HK-2 (cell line): ENCODE results near the gene ISG20.

Source experiments
- DNase-seq: peaks from one replicate; pipeline ENCODE4 v3.0.0-alpha.2; 2018; ENCODE audit not compliant: unreplicated experiment

The ISG20 gene

DNA sequence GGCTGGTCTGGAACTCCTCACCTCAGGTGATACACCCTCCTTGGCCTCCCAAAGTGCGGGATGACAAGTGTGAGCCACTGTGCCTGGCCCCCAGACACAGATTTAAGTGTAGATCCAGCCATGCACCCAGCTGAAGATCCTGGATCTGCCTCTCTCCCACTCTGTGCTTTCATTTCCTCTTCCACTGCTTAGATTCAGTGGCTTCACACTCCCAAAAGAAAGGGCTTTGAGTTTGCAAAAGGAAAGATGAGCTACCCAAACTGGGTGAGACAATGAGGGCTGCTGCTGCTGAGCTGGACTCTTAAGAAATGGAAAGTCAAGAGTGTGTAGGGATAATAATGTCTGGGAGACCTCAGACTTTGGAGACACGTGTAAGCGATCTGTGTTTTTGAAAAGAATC lies 45.5 kb downstream of the ISG20 start:
- no peak for DNase-seq

GRCh38 chr15:88686166-88686565 lies 47.4 kb downstream of the ISG20 start:
- DNase-seq: no peak

- DNase-seq: no peak
Measured at GRCh38 chr15:88688394-88688933, 49.6 kb downstream of the ISG20 start.

DNA sequence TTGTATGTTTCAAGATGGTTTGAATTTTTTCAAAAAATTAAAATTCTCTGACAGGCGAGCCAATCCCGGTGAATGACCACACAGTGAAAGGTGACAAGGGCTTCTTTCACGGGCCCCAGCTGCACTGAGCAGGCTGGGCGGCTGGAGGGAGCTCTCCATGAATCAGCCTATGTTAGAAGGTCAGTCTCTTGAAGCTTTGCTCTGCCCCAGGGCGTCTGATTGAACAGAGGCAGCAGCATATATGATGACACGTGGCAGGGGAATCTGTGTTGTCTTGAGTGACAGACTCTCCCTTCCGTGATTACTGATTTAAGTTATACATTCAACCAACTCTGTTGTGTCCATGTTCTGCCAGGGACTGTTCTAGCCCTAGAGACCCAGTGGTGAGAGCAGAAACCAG lies 51.5 kb downstream of the ISG20 start:
- no peak for DNase-seq

GRCh38 chr15:88693191-88693590 lies 54.4 kb downstream of the ISG20 start:
- DNase-seq: no peak

GRCh38 chr15:88695101-88695500 lies 56.3 kb downstream of the ISG20 start:
- DNase-seq: no peak

DNA sequence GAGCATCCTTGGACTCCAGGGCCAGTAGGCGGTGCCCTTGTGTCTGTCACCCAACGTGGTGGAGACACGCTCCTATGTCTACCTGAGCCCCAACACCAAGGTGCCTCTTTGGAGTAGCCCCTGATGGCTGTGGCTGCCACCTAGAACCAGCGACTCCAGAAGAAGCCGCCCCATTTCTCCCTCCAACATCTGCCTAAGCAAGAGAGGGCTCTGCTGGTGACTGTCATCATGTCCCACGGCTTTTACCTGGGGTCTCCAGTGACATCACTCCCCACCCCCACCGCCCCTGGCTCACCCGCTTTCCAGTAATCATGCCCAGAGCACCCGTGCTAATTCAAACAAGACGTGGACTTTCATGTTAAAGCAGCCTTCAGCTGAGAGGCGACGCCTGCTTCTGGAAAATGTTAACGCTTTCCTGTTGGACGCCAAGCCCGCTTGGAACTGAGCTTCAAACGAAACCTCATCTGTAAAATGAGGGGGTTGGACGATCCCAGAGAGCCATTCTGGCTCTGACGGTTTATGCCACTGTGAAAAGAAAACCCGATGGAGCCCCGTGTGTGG lies 57.0 kb downstream of the ISG20 start:
- DNase-seq: no peak

DNA sequence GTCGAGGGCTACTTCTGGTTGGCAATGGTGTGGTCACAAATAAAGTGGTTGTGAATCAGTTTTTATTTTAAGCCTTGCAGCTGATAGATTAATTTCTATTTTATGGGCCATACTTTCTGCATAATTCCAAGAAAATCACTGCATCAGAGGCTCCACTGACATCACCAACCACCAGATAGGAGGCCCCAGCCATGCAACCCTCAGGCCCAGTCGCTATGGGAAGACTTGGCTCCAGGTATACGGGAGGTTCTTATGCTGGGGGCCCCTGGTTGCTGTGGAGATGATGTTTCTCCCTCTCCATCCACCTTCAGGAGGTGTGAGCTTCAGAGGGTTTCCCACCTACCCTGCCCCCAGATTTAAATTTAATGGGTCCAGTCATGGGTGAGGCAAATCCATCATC lies 57.4 kb downstream of the ISG20 start:
- no peak for DNase-seq

DNA sequence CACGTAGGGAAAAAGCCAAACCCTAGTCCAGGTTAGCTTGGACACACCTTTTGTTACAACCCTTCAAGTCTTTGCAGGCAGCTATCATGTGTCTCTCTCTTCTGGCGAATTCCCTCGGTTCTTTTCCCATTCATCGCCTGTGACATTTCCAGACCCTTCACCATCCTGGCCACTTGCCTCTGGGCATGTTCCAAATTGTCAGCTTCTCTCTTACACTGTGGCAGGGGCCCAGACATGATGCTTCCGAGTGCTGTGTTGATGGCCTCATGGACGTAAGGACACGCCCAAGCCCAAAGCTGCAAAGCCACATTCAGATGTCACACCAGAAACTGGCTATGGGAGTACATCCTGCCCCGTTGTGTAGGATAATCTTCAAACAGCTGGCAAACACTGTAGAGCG lies 58.5 kb downstream of the ISG20 start:
- no peak for DNase-seq

DNA sequence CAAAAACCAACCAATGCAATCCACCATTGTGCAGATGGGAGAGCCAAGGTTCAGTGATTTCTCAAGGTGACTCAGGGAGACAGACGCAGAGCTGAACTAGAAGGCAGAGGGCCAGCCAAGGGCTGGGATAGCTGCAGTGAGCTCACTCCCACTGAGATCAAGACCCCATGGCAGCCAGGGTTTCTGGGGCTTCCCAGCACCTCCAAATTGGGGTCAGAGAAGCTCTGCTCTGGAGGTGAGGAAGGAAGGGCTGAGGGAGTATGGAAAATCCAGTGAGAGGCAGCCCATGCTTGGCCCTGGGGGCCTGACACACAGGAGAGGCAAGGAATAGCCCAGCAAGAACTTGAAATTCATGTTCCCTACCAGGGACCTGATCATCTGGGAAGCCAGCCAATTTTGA lies 61.0 kb downstream of the ISG20 start:
- no peak for DNase-seq

GRCh38 chr15:88700716-88701115 lies 61.9 kb downstream of the ISG20 start:
- no peak for DNase-seq

- no peak for DNase-seq
Measured at GRCh38 chr15:88701561-88702095, 62.8 kb downstream of the ISG20 start.

DNA sequence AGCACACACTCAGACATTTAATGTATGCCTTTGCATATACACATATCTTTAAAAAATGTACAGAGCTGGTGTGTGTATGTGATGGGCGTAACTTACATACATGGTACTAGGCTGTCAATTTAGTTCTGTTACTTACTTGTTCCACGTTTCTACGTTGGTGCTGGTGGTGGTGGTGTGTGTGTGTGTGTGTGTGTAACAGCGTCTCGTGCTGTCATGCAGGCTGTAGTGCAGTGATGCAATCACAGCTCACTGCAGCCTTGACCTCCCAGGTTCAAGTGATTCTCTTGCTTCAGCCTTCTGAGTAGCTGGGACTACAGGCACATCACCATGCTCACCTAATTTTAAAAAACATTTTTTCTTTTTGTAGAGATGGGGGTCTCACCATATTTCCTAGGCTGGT lies 64.2 kb downstream of the ISG20 start:
- DNase-seq: no peak

DNA sequence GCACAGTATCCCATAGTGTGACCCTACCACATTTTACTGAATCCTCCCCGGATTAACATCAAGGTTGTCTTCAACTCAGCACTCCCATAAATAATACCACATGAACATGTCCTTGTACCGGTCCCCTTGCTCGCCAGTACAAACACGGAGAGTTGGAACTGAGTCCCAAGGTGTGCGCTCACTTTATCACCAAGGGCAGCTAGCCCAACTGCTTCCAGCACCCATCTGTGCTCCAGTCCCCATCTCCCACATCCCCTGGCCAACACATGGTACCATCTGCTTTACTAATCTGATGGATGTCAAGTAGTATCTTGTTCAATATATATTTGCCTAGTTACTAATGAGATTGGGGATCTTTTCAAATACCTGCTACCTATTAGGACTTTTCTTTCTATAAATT lies 64.7 kb downstream of the ISG20 start:
- no peak for DNase-seq

DNA sequence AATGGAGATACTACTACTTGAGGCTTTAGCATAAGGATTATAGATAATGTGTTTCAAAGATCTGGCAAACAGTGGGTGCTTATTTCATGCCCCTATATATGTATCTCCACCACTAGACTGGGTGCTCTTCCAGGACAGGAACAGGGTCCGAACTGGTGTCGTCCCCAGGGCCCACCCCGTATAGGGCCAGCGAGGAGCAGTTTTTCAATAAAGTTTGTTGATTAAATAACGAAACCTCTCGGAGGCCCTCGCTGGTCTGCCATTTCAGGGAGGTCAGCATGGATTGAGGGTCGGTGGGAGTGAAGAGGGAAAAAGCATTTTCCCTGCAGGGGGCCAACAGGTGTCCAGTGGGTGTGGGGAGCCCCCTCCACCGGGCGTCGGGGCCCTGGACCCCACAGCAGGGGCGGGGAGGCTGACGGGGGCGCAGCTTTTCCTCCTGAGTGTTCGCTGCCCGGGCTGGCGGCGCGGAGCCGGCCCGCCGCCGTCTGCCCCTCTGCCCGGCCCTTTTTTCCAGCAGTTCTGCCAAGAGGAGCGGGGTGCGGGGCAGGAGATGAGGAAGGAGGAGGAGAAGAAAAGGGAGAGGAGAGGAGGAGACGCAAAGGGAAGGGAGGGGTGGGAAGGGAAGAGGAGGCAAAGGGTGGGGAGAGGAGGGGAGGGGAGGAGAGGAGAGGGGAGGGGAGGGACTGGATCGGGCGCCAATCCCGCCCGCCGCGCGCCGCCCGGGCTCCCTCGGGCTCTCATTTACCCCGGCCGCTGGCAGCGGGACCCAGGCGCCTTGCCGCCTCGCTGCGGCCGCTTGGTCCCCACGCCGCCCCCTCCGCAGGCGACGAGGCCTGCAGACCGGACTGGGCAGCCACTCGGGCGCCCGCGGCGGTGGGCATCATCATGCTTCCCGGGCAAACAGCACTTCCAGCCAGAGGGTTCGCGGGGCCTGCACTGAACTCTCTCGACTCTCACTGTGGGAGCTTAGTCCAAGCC lies 66.3 kb downstream of the ISG20 start:
- no peak for DNase-seq

GRCh38 chr15:88705769-88706165 lies 67.0 kb downstream of the ISG20 start:
- no peak for DNase-seq
